GM19455 (cell line): ENCODE results near the gene MZT2A.
"Not testable (repeated sequence)": the region's sequence is repeated elsewhere in the genome, so short reads cannot be mapped to it uniquely, and the experiment has no call there.

Experiments
- ATAC-seq: cut with Tn5 transposase; IDR thresholded peaks from one replicate; pipeline ENCODE4 v1.9.1; 2021; ENCODE audit not compliant: unreplicated experiment

Gene MZT2A

GRCh38 chr2:131492418-131493198 is 411 bp upstream of the MZT2A start:
- peak; percentile 65 for ATAC-seq

DNA sequence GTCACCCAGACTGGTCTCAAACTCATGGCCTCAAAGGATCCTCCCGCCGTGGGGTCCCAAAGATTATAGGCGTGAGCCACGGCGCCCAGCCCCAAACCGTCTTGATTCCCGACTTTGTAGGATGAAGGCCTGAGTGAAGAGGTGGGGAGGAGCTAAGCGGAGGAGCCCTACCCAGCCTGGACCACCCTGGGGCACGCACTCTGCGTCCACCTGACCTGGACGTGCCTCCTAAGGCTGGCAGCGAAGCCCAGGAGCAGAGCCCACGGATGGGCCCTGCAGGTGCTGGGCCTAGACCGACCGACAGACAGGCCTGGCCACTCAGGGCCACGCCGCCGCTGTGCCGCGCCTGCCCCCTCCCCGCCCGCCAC is 744 bp downstream of the MZT2A start:
- ATAC-seq = peak; percentile 5

DNA sequence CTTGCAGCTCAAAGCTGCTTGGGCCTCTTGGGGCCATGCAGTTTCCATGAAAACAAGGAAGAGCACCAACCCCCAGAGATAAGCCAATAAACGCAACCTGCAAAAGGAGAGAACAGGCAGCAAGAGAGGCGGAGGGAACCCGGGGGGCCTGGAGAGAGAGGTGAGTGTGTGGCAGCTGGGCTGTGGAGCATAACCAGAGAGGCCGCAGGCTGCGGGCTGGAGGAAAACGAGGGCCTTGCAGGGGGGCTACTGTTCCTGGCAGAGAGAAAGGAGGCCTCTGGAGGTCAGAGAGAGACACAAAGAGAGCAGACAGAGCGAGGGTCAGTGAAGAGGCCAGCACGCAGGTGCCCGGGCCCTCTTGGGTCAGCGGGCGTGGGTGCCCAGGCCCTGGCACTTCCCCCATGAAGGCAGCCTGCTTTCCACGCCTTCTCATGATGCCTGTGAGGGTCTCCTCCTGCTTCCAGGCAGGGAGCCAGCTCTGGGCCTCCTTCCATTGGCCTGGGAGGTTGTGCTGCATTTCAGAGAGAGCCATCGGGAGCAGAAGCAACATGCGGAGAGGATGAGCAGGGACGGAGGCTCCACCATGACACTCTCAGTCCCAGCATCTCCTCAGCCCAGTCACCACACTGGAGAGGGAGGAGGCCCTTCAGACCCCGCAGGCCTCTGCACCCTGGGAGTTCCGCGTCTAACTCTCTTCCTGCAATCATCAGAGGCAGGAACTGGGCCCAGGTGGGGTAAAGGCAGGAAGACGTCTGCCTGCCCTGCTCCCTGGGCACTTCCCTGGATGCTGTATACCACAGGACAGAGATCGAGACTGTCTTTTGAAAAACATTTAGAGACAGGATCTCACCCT is 1.4 kb downstream of the MZT2A start:
- ATAC-seq = not testable (repeated sequence)

DNA sequence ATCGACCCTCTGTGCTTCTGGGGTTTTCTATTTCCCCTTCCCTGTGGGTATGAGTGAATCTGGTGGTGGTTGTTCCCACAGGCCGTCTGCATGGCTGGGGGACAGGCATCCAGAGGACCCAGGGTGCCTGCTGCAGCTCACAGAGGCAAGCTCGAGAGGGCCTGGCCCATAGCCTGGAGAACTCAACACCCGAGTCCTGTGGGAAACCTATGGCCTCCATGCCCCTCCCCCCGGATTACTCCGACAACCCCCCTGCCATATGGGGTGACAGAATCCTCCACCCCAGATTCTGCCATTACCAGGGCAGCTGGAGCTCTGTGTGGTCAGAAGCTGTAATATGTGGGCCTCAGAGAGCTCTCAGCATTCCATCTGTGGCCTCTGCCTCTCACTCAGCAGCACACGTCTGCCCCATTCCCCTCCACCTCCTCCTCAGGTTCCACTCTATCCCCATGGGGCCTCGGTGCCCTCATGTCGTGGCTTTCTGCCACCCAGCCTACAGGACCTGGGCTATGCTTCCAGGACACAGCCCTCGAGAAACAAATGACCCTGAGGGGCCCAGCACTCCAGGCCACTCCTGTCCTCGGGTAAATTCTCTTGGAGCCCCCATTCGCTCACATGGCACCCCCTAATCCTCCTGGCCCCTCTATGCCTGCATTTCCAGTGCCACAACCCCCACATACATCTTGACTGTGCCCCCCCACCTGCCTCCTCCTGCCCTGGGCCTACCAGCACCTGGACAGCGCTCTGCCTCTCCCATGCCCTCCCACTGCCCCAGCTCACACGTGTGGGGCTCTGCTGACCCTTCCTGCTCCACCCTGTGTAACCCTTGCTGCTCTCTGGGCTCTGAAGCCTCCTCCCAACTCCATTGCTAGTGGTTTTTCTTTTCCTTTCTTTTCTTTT is 3.6 kb downstream of the MZT2A start:
- no peak for ATAC-seq

DNA sequence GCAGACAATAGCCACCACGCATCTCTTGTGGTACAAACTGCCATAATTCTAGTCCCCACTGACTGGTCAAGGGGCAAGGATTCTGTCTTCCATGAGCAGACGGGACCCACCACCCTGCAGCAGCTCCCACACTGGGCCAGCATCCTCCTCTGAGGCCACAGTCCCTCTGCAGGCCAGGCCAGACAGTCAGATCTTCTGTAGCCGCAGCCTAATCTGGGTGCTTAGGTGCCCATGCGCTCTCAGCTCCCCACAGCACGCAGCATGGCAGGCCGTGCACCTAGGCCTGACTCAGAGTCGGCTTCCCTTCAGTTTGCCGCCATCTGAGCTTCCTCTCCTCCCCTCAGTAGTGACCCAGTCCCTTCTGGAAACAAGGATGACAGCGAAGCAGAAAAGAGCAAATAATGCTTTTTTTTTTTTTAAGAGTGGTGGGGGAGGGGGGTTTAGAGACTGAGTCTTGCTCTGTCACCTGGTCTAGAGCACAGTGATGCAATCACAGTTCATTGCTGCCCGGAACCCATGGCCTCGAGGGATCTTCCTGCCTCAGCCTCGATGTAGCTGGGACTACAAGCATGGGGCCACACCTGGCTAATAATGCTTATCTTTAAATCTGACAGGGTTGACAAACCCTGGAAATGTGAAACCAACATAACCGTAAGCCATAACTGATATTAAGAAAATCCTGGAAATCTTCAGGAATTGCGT is 5.8 kb downstream of the MZT2A start:
- ATAC-seq = not testable (repeated sequence)

DNA sequence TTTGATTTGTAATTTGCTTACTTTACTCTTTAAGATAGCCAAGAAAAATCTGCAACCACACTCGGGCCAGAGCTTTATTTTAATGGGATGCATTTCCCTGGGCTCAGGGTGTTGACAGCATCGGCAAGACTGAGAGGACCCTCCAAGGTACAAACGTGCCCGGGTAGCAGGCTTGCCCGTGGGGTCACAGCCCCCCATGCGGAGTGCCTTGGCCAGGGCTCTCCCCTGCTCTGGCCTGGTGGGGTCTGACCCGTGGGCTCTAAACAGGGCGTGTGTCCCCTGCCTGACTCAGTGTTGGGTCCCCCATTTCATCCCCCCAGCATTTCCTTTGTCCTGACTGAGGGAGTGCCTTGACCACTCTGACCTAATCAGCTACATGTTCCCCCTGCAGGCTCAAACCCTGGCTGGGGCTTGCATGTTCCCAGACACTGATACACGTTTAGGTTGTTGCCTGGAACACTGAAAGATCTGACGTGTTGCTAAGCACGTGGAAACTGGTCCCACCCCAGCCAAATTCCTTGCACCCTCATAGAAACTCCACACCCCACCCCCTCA is 7.2 kb downstream of the MZT2A start:
- not testable (repeated sequence) for ATAC-seq

DNA sequence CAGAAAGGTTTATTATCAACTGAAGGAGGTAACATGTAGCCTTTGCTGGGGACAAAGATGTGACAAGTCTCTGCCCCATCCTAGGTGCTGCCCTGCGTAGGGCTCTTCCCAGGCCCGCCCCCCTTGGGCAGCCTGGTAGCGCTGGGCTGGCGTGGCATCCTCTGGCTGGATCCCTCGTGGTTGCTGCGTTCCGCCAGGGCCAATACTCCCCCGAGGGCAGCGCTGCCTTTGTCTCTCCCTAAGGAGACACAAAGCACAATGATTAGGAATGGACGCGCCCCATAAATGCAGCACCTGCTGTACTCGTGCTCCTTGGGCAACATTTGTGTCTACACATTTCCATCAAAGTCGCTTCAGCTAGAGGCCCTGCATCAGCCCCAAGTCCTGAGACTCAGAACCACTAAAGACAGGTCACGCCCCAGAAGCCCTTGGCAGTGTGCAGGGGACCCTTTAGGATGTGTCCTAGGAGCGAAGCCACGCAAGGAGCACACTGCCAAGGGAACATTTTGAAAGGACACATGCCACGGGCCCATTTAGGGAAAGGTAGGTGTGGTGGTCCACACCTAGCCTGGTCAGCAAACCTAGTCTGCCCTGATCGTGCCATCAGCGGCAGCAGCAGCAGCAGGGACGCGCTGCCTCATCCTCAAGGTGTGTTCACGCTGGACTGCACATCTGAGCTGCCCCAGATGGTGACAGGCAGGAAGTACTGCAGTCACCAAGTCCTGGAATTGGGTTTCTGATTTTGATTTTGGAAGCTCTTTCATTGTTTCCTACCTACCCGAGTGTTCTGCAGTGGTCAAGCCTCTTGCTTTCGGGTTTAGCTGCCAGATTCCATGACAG is 8.0 kb downstream of the MZT2A start:
- ATAC-seq = not testable (repeated sequence)

GRCh38 chr2:131482506-131483155 is 9.6 kb downstream of the MZT2A start:
- ATAC-seq = not testable (repeated sequence)

DNA sequence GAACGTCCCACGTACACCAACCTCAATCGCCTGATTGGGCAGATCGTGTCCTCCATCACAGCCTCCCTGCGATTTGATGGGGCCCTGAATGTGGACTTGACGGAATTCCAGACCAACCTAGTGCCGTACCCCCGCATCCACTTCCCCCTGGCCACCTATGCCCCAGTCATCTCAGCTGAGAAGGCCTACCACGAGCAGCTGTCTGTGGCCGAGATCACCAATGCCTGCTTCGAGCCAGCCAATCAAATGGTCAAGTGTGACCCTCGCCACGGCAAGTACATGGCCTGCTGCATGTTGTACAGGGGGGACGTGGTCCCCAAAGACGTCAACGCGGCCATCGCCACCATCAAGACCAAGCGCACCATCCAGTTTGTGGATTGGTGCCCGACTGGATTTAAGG is 11.8 kb downstream of the MZT2A start:
- not testable (repeated sequence) for ATAC-seq

- not testable (repeated sequence) for ATAC-seq
These were observed 13.2 kb downstream of the MZT2A start for GRCh38 chr2:131478850-131479461.

GRCh38 chr2:131478074-131478849 is 13.9 kb downstream of the MZT2A start:
- not testable (repeated sequence) for ATAC-seq

- not testable (repeated sequence) for ATAC-seq
These were observed 15.0 kb downstream of the MZT2A start for GRCh38 chr2:131477227-131477626.

GRCh38 chr2:131476363-131476762 is 15.8 kb downstream of the MZT2A start:
- not testable (repeated sequence) for ATAC-seq

DNA sequence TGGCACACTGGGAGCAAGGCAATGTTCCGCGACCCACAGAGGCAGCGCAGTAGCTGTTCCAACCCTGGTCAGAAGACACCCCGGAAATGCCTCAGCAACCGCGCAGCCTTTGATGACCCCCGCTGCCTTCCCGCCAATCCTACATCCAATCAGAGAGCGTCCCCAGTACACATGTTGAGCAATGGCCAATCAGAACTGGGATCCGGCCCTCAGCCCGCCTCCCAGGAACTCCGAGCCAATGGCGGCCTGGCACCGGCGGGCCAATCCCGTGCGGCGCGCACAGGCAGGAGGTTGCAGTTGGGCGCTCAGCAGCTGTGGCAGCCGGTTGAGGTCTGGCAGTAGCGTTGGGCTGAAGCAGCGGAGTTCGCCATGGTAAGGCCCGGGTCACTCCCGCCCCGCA is 16.4 kb downstream of the MZT2A start, which contains the start of gene TUBA3D:
Gene TUBA3D, plus strand, starts transcription at position 289 of the 400 bp plus-strand sequence. Its CDS starts 81 bp downstream, at position 370.
- no peak for ATAC-seq

DNA sequence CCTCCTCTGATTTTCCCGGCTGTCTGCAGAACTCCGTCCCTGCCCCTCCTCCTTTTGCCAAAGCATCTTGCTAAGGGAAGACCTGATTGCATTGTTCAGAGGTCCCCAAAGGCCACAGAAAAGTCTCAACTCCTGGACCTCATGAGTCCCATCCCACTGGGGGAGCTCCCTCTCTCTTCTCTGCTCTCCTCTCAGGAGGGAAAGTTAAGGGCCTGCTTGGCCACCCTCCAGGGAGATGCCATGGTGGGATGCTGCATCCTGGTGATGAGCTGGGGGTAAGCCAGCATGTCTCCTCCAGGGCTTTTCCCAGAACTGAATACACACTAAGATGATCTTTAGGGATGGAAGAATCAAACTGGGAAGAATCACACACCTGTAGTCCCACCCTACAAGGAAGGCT is 18.9 kb downstream of the MZT2A start:
- not testable (repeated sequence) for ATAC-seq

DNA sequence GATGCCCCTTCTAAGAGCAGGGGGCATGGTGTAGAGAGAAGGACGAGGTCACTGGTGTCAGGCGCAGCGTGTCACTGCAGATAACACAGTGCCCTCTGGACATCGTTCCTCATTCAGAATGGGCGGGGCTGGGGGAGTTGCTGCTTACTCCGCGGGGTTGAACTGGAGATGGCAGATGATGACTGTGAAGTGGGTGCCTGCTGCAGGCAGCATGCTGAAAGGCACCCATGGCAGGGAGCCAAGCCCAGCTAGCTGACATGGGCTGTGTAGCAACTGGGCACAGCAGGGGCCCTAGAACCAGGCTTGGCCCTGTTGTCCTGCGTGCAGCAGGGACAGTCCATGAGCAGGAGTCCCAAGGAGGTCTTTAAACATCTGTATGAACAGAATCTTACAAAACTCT is 20.6 kb downstream of the MZT2A start:
- ATAC-seq = not testable (repeated sequence)

DNA sequence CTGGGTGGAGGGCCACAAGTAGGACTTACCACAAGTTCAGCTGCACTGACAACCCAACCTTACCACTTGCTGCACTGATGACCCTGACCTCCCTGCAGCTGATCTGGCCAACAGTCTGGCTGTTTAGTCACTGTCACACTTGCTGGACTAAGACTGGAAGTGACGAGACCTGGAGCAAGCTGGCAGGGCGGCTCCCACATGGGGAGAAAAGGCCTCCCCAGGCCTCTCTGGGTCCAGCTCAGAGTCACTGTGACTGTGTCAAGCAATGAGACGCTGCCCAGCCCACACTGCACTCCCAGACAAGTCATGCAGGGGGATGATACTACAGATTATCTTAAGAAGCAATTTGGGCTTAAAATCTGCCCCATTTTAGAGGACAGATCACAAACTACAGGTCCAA is 21.3 kb downstream of the MZT2A start:
- ATAC-seq = not testable (repeated sequence)
